Measurements from ENCODE around the gene PTGES2.

Gene PTGES2

DNA sequence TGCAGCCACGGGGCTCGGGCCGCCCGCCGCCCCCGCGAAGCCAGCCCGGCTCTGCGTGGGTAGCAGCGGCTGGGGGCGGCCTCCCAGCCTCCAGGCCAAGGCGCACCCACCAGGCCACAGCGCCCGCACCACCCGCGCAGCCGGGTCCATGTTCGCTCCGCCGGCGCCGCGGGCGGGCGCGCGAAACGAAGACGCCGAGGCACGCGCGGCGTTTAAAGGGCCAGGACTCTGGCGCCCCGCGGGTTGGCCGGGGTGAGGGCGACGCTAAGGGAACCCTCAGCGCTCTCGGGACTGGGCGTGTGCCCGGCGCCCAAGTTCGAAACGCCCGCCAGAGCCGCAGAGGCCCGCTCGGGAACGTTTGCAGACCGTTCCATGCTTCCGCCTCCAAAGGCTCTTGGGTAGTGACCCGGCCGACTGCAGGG lies at the start of gene PTGES2:
PTGES2 (minus strand) TSS at position 162 of the 422 bp plus-strand sequence; CDS start at position 150, 12 bp downstream.
- peak; percentile 75 for DNase-seq (ENCODE audit: extremely low spot score)
- ChIA-PET POLR2A (interaction anchor here (0.7 kb wide), 1 partner anchor 60 kb away, joined by 3 read pairs; the partner anchor contains the start of gene NAIF1), CTCF (no interaction called here)
- TF ChIP-seq L3MBTL2 (conservative IDR thresholded peaks at IDR 0.05) (no peak), FOXM1 (IDR thresholded peaks at IDR 0.05; ENCODE audit: borderline replicate concordance) (peak; percentile 39; the same call in 1 of the 2 replicates), ARNT (IDR thresholded peaks at IDR 0.05) (peak; percentile 99)

DNA sequence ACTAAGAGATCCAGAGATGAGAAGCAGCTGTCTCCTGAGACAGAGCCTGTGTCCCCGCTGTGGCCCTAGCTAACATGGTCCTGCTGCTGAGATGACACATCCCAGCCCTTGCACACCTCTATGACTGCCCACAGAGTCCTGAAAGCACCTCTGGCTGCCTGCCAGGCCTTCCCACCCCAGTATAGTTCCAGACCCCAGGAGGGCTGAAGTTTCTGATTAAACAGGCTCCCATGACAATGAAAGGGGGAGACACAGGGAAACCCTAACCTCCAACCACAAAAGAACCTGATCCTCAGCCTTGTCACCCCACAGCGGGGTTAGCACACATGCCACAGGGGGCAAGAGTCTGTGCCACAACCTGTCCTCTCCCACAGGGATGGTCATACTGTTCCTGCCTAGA lies 48.2 kb upstream of the PTGES2 start:
- POLR2A ChIA-PET = interaction anchor here (1.3 to 2.2 kb wide), 2 partner anchors 8 to 16 kb away, joined by 3 to 7 read pairs; partner anchors contain the start of gene BBLN
- TF ChIP-seq FOXK2 (IDR thresholded peaks at IDR 0.05) (no peak), FOXM1 (IDR thresholded peaks at IDR 0.05; ENCODE audit: borderline replicate concordance) (no peak), L3MBTL2 (conservative IDR thresholded peaks at IDR 0.05) (no peak), SUZ12 (IDR thresholded peaks at IDR 0.05) (no peak), BHLHE40 (IDR thresholded peaks at IDR 0.05; ENCODE audit: borderline replicate concordance) (no peak), TARDBP (IDR thresholded peaks at IDR 0.05) (no peak), ARNT (IDR thresholded peaks at IDR 0.05) (no peak), SP1 (IDR thresholded peaks at IDR 0.05) (no peak), CTBP1 (IDR thresholded peaks at IDR 0.05; ENCODE audit: borderline replicate concordance) (no peak)
- TF ChIP-seq, protein P1, sequence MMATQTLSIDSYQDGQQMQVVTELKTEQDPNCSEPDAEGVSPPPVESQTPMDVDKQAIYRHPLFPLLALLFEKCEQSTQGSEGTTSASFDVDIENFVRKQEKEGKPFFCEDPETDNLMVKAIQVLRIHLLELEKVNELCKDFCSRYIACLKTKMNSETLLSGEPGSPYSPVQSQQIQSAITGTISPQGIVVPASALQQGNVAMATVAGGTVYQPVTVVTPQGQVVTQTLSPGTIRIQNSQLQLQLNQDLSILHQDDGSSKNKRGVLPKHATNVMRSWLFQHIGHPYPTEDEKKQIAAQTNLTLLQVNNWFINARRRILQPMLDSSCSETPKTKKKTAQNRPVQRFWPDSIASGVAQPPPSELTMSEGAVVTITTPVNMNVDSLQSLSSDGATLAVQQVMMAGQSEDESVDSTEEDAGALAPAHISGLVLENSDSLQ (IDR thresholded peaks at IDR 0.05) = no peak
- CTCF ChIA-PET = no interaction called here
- DNase-seq (ENCODE audit: extremely low spot score) = no peak

DNA sequence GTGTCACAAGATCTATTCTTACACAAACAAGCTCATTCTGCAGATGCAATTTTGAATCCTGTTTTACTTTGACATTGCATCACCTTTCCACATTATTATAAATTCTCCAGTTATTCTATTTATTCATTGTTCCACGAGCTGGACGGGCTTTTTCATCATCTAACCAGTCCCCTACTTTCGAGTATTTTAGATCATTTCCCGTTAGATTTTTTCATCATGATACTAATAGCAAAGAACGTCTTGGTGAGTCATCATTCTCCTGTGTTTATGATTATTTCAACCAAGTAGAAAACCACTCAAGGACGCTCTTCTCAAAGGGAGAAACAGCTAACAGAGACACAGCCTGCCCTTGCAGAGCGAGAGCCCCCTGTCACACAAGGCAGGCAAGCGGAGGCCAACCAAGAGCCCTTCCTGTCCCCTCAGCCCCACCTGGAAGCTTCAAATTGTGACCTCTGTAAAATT lies 47.6 kb upstream of the PTGES2 start:
- DNase-seq (ENCODE audit: extremely low spot score) = no peak
- TF ChIP-seq ARNT (IDR thresholded peaks at IDR 0.05) = no peak
- TF ChIP-seq LEF1 (IDR thresholded peaks at IDR 0.05; ENCODE audit: borderline replicate concordance) = no peak
- TF ChIP-seq SP1 (IDR thresholded peaks at IDR 0.05) = no peak
- TF ChIP-seq BHLHE40 (IDR thresholded peaks at IDR 0.05; ENCODE audit: borderline replicate concordance) = no peak
- no peak for TF ChIP-seq TARDBP (IDR thresholded peaks at IDR 0.05)
- TF ChIP-seq CTBP1 (IDR thresholded peaks at IDR 0.05; ENCODE audit: borderline replicate concordance) = no peak
- no peak for TF ChIP-seq ZNF384 (IDR thresholded peaks at IDR 0.05)
- no peak for TF ChIP-seq ELF4 (IDR thresholded peaks at IDR 0.05)
- TF ChIP-seq FOXA1 (IDR thresholded peaks at IDR 0.05) = no peak
- no peak for TF ChIP-seq FOXM1 (IDR thresholded peaks at IDR 0.05; ENCODE audit: borderline replicate concordance)
- TF ChIP-seq NFRKB (IDR thresholded peaks at IDR 0.05) = no peak
- TF ChIP-seq L3MBTL2 (conservative IDR thresholded peaks at IDR 0.05) = no peak
- CTCF ChIA-PET = no interaction called here
- POLR2A ChIA-PET = interaction anchor here (1.3 to 2.2 kb wide), 3 partner anchors 9 to 16 kb away, joined by 3 to 7 read pairs (median 4); partner anchors contain the start of gene BBLN

DNA sequence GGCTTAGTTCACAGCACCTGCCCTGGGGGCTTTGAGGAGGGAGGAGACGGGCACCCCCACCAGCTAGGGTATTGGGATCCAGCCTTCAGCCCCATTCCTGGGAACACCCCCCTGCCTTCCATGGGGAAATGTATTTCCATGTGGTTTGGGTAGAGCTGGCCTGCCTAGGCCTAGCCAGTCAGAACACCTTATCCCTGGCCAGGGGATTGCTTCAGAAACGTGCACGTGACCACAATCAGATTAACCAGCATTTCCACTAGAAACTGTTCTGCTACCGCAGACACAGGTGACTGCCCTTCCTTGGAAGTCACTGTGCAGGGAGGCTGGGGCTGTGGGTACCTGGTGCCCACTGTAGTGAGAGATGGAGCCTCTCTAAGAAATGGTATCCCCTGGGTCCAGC lies 46.5 kb upstream of the PTGES2 start:
- ChIA-PET CTCF (no interaction called here), POLR2A (interaction anchor here (1.6 to 2.2 kb wide), 2 partner anchors 14 to 17 kb away, joined by 4 to 7 read pairs; partner anchors contain the start of gene BBLN)
- TF ChIP-seq SP1 (IDR thresholded peaks at IDR 0.05) (no peak), FOXA1 (IDR thresholded peaks at IDR 0.05) (no peak), ARNT (IDR thresholded peaks at IDR 0.05) (no peak), LEF1 (IDR thresholded peaks at IDR 0.05; ENCODE audit: borderline replicate concordance) (no peak), TARDBP (IDR thresholded peaks at IDR 0.05) (no peak), SUZ12 (IDR thresholded peaks at IDR 0.05) (no peak), HDGF (IDR thresholded peaks at IDR 0.05; ENCODE audit: borderline replicate concordance) (no peak), ELF4 (IDR thresholded peaks at IDR 0.05) (no peak), ZNF384 (IDR thresholded peaks at IDR 0.05) (no peak), L3MBTL2 (conservative IDR thresholded peaks at IDR 0.05) (no peak), FOXK2 (IDR thresholded peaks at IDR 0.05) (no peak), NFRKB (IDR thresholded peaks at IDR 0.05) (no peak), FOXM1 (IDR thresholded peaks at IDR 0.05; ENCODE audit: borderline replicate concordance) (no peak), CTBP1 (IDR thresholded peaks at IDR 0.05; ENCODE audit: borderline replicate concordance) (no peak)
- TF ChIP-seq, protein P1 (IDR thresholded peaks at IDR 0.05) = no peak
- no peak for DNase-seq (ENCODE audit: extremely low spot score)

DNA sequence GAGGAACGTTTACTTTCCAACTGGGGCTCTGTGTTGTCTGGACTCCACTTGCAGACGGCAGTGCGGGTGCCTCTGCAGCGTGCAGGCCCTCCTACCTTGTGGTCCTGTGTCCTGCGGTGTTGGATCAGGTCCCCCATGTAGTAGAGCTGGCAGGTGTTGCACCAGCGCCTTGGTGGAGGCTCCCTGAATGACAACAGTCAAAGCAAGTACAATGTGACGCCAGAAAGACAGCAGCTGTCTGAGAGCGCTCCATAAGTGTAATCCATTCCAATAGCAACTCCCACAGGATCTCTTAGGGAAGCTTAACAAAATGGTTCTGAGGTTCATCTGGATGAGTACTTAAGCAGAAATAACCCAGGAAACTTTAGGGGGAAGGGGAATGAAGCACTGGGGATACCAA lies 42.4 kb upstream of the PTGES2 start:
- TF ChIP-seq FOXA1 (IDR thresholded peaks at IDR 0.05) (no peak), ARNT (IDR thresholded peaks at IDR 0.05) (no peak), HDGF (IDR thresholded peaks at IDR 0.05; ENCODE audit: borderline replicate concordance) (no peak), FOXK2 (IDR thresholded peaks at IDR 0.05) (no peak), NFRKB (IDR thresholded peaks at IDR 0.05) (no peak), LEF1 (IDR thresholded peaks at IDR 0.05; ENCODE audit: borderline replicate concordance) (no peak), CTBP1 (IDR thresholded peaks at IDR 0.05; ENCODE audit: borderline replicate concordance) (no peak), FOXM1 (IDR thresholded peaks at IDR 0.05; ENCODE audit: borderline replicate concordance) (no peak), SP1 (IDR thresholded peaks at IDR 0.05) (no peak), TARDBP (IDR thresholded peaks at IDR 0.05) (no peak), ELF4 (IDR thresholded peaks at IDR 0.05) (no peak), ZNF384 (IDR thresholded peaks at IDR 0.05) (no peak), L3MBTL2 (conservative IDR thresholded peaks at IDR 0.05) (no peak), BHLHE40 (IDR thresholded peaks at IDR 0.05; ENCODE audit: borderline replicate concordance) (no peak), SUZ12 (IDR thresholded peaks at IDR 0.05) (no peak)
- TF ChIP-seq, protein P1 (IDR thresholded peaks at IDR 0.05) = no peak
- CTCF ChIA-PET = no interaction called here
- no peak for DNase-seq (ENCODE audit: extremely low spot score)
- POLR2A ChIA-PET = interaction anchor here (1.0 to 1.3 kb wide), 2 partner anchors 11 to 20 kb away, joined by 4 read pairs; no protein-coding TSS in a partner anchor

DNA sequence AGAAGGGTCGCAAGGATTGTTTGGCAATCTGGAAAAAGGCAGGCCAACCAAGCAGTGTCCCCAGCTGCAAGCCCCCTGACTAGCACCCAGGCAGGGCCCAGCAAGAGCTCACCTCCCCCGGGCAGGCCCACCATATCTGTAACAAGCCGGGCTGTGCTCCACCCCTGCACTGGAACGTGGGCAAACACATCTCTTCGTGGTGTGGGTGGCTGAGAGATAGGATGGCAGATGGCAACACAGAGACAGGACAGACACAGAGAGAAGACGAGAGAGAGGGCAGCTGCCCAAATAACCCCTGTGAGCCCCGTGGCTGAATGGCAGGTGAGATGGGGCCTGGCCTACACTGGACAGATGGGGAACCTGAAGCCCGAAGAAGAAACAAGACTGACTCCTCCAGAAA lies 42.0 kb upstream of the PTGES2 start:
- POLR2A ChIA-PET = interaction anchor here (1.3 kb wide), 1 partner anchor 10 kb away, joined by 4 read pairs; no protein-coding TSS in a partner anchor

More for the DNA sequence above, 42.0 kb upstream of the PTGES2 start:
- DNase-seq (ENCODE audit: extremely low spot score) = no peak
- CTCF ChIA-PET = no interaction called here
- TF ChIP-seq LEF1 (IDR thresholded peaks at IDR 0.05; ENCODE audit: borderline replicate concordance) = no peak
- TF ChIP-seq, protein P1 (IDR thresholded peaks at IDR 0.05) = no peak
- TF ChIP-seq ARNT (IDR thresholded peaks at IDR 0.05) = no peak
- no peak for TF ChIP-seq NFRKB (IDR thresholded peaks at IDR 0.05)
- TF ChIP-seq ELF4 (IDR thresholded peaks at IDR 0.05) = no peak
- TF ChIP-seq L3MBTL2 (conservative IDR thresholded peaks at IDR 0.05) = no peak
- TF ChIP-seq TARDBP (IDR thresholded peaks at IDR 0.05) = no peak
- TF ChIP-seq ZNF384 (IDR thresholded peaks at IDR 0.05) = no peak
- TF ChIP-seq SP1 (IDR thresholded peaks at IDR 0.05) = no peak
- TF ChIP-seq FOXK2 (IDR thresholded peaks at IDR 0.05) = no peak
- TF ChIP-seq FOXM1 (IDR thresholded peaks at IDR 0.05; ENCODE audit: borderline replicate concordance) = no peak
- TF ChIP-seq HDGF (IDR thresholded peaks at IDR 0.05; ENCODE audit: borderline replicate concordance) = no peak
- TF ChIP-seq BHLHE40 (IDR thresholded peaks at IDR 0.05; ENCODE audit: borderline replicate concordance) = no peak
- TF ChIP-seq FOXA1 (IDR thresholded peaks at IDR 0.05) = no peak
- no peak for TF ChIP-seq CTBP1 (IDR thresholded peaks at IDR 0.05; ENCODE audit: borderline replicate concordance)

Data from HEK293T (cell line).